Fibroblast of skin of scalp (primary cell): ENCODE measurements around the gene PACSIN1.

Source experiments
- DNase-seq: peaks from one replicate; pipeline ENCODE4 v3.0.0-alpha.2; 2013

PACSIN1 gene

GRCh38 chr6:34528996-34529664 is 63.3 kb downstream of the PACSIN1 start:
- no peak for DNase-seq

GRCh38 chr6:34529665-34530327 is 63.9 kb downstream of the PACSIN1 start:
- no peak for DNase-seq

- DNase-seq = no peak
These were observed 65.0 kb downstream of the PACSIN1 start for GRCh38 chr6:34530753-34531365.

GRCh38 chr6:34531580-34532201 is 65.8 kb downstream of the PACSIN1 start:
- DNase-seq = peak; percentile 78

GRCh38 chr6:34532230-34532629 is 66.4 kb downstream of the PACSIN1 start:
- no peak for DNase-seq

GRCh38 chr6:34534146-34534545 is 68.3 kb downstream of the PACSIN1 start:
- DNase-seq = no peak

- DNase-seq = no peak
These were observed 68.8 kb downstream of the PACSIN1 start for GRCh38 chr6:34534656-34535055.

GRCh38 chr6:34535199-34535598 is 69.3 kb downstream of the PACSIN1 start:
- DNase-seq = no peak

GRCh38 chr6:34535646-34536045 is 69.8 kb downstream of the PACSIN1 start:
- no peak for DNase-seq

GRCh38 chr6:34536251-34536958 is 70.5 kb downstream of the PACSIN1 start:
- no peak for DNase-seq

- no peak for DNase-seq
These were observed 71.3 kb downstream of the PACSIN1 start for GRCh38 chr6:34536959-34537848.

GRCh38 chr6:34537922-34538550 is 72.2 kb downstream of the PACSIN1 start:
- DNase-seq = no peak

GRCh38 chr6:34538581-34538980 is 72.7 kb downstream of the PACSIN1 start:
- no peak for DNase-seq

GRCh38 chr6:34539181-34539580 is 73.3 kb downstream of the PACSIN1 start:
- no peak for DNase-seq

GRCh38 chr6:34540222-34540621 is 74.3 kb downstream of the PACSIN1 start:
- DNase-seq = no peak

GRCh38 chr6:34540841-34541240 is 75.0 kb downstream of the PACSIN1 start:
- DNase-seq = no peak

- DNase-seq = peak; percentile 28
These were observed 77.5 kb downstream of the PACSIN1 start for GRCh38 chr6:34543421-34543820.

- DNase-seq = no peak
These were observed 78.3 kb downstream of the PACSIN1 start for GRCh38 chr6:34544052-34544604.

- DNase-seq = no peak
These were observed 79.0 kb downstream of the PACSIN1 start for GRCh38 chr6:34544776-34545471.
